ENCODE data around the gene UNC5B. TPM values are rescaled to one million over a fixed set of nuclear protein-coding genes. Genes with fewer than 3 reads are reported as not detected.

Gene UNC5B
- total RNA-seq, 1 donor from 2014 or later, result 3.7 TPM

- Mint-ChIP-seq H3K36me3 (ENCODE audit: insufficient read depth) (no peaks in the 10 kb centered on the region), H3K9me3 (ENCODE audit: low read depth) (no peaks in the 10 kb centered on the region), H3K4me3 (ENCODE audit: low read depth) (no peak overlapping the region), H3K4me1 (ENCODE audit: low read depth) (peaks cover 11% of the 10 kb centered on the region), H3K27me3 (peaks cover 10% of the 10 kb centered on the region), H3K27ac (no peak overlapping the region)
- no peak for DNase-seq (ENCODE audit: low spot score, unreplicated experiment)
- no peak for TF ChIP-seq CTCF (IDR thresholded peaks at IDR 0.05; ENCODE audit: unreplicated experiment)
Measured at GRCh38 chr10:71229726-71230655, 17.6 kb downstream of the UNC5B start.

GRCh38 chr10:71230656-71231025 lies 18.3 kb downstream of the UNC5B start:
- no peak overlapping the region for H3K27ac Mint-ChIP-seq
- H3K4me1 Mint-ChIP-seq (ENCODE audit: low read depth), result peaks cover 13% of the 10 kb centered on the region
- H3K27me3 Mint-ChIP-seq, result peaks cover 10% of the 10 kb centered on the region
- H3K9me3 Mint-ChIP-seq (ENCODE audit: low read depth), result no peaks in the 10 kb centered on the region
- TF ChIP-seq CTCF (IDR thresholded peaks at IDR 0.05; ENCODE audit: unreplicated experiment), result no peak
- H3K4me3 Mint-ChIP-seq (ENCODE audit: low read depth), result no peak overlapping the region
- DNase-seq (ENCODE audit: low spot score, unreplicated experiment), result no peak
- H3K36me3 Mint-ChIP-seq (ENCODE audit: insufficient read depth), result no peaks in the 10 kb centered on the region

GRCh38 chr10:71231206-71231605 lies 18.8 kb downstream of the UNC5B start:
- Mint-ChIP-seq H3K27ac (no peak overlapping the region), H3K4me3 (ENCODE audit: low read depth) (no peak overlapping the region), H3K27me3 (peaks cover 10% of the 10 kb centered on the region), H3K4me1 (ENCODE audit: low read depth) (peaks cover 16% of the 10 kb centered on the region), H3K36me3 (ENCODE audit: insufficient read depth) (no peaks in the 10 kb centered on the region), H3K9me3 (ENCODE audit: low read depth) (no peaks in the 10 kb centered on the region)
- TF ChIP-seq CTCF (IDR thresholded peaks at IDR 0.05; ENCODE audit: unreplicated experiment), result no peak
- no peak for DNase-seq (ENCODE audit: low spot score, unreplicated experiment)

GRCh38 chr10:71232089-71232998 lies 20.0 kb downstream of the UNC5B start:
- DNase-seq (ENCODE audit: low spot score, unreplicated experiment), result no peak
- H3K9me3 Mint-ChIP-seq (ENCODE audit: low read depth), result no peaks in the 10 kb centered on the region
- no peaks in the 10 kb centered on the region for H3K36me3 Mint-ChIP-seq (ENCODE audit: insufficient read depth)
- no peak overlapping the region for H3K27ac Mint-ChIP-seq
- H3K4me3 Mint-ChIP-seq (ENCODE audit: low read depth), result no peak overlapping the region
- TF ChIP-seq CTCF (IDR thresholded peaks at IDR 0.05; ENCODE audit: unreplicated experiment), result no peak
- H3K4me1 Mint-ChIP-seq (ENCODE audit: low read depth), result peaks cover 17% of the 10 kb centered on the region
- H3K27me3 Mint-ChIP-seq, result peaks cover 10% of the 10 kb centered on the region

GRCh38 chr10:71233482-71233892 lies 21.1 kb downstream of the UNC5B start:
- Mint-ChIP-seq H3K27me3 (peaks cover 10% of the 10 kb centered on the region), H3K4me1 (ENCODE audit: low read depth) (peaks cover 17% of the 10 kb centered on the region), H3K27ac (no peak overlapping the region)

More at GRCh38 chr10:71233482-71233892, 21.1 kb downstream of the UNC5B start:
- DNase-seq (ENCODE audit: low spot score, unreplicated experiment), result no peak
- no peak for TF ChIP-seq CTCF (IDR thresholded peaks at IDR 0.05; ENCODE audit: unreplicated experiment)
- no peaks in the 10 kb centered on the region for H3K9me3 Mint-ChIP-seq (ENCODE audit: low read depth)
- no peak overlapping the region for H3K4me3 Mint-ChIP-seq (ENCODE audit: low read depth)
- H3K36me3 Mint-ChIP-seq (ENCODE audit: insufficient read depth), result no peaks in the 10 kb centered on the region
